IMR-90 (cell line): Measurements from ENCODE around the gene IFI27L1.

Source experiments
- POLR2A ChIP-seq: IDR thresholded peaks from 2 replicates; pipeline ENCODE4 v1.6.1; 2012; ENCODE audit warnings: mild to moderate bottlenecking, low read depth, low read length
- RAD21 ChIP-seq: IDR thresholded peaks from 2 replicates; pipeline ENCODE4 v1.6.1; 2012; ENCODE audit warnings: low read length, improper control_type of control experiment
- RCOR1 ChIP-seq: IDR thresholded peaks from 2 replicates; pipeline ENCODE4 v1.6.1; 2012; ENCODE audit warnings: mild to moderate bottlenecking, low read length, improper control_type of control experiment; ENCODE audit not compliant: insufficient replicate concordance
- TF ChIP-seq, protein P1 (sequence below): fragments of 150-350 bp; IDR thresholded peaks from 2 replicates; pipeline ENCODE4 v1.6.1; 2017; ENCODE audit warnings: mild to moderate bottlenecking, antibody characterized with exemption, low read length, low read depth
- TF ChIP-seq, protein P2 (sequence below): fragments of 150-350 bp; IDR thresholded peaks from 2 replicates; pipeline ENCODE4 v1.6.1; 2016; ENCODE audit warnings: low read depth, mild to moderate bottlenecking, low read length, moderate library complexity, borderline replicate concordance
- TF ChIP-seq, protein P3 (sequence below): conservative IDR thresholded peaks from 2 replicates; pipeline ENCODE4 v1.5.1; 2012; ENCODE audit warnings: mild to moderate bottlenecking, low read depth, low read length, improper control_type of control experiment

DNA sequence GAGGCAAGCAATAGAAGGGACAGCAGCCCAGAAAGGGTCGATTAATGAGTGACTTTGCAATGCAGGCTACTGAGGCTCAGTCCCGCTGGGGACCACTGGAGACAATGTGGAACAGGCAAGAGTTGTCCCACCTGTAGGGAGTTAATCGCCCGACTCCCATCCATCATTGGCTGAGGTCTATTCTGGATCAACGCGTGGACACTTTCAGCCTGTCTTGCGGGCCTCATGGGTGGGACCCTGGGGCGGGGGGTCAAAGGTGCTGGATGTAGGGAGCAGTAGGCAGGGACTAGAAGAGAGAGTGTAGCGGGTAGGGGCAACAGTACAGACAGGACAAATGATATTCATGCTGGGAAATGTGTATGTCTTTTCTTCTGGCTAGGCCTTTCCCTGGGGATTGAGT, 42.2 kb downstream of the IFI27L1 start:
- TF ChIP-seq, protein P1, sequence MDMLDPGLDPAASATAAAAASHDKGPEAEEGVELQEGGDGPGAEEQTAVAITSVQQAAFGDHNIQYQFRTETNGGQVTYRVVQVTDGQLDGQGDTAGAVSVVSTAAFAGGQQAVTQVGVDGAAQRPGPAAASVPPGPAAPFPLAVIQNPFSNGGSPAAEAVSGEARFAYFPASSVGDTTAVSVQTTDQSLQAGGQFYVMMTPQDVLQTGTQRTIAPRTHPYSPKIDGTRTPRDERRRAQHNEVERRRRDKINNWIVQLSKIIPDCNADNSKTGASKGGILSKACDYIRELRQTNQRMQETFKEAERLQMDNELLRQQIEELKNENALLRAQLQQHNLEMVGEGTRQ, result no peak
- no peak for TF ChIP-seq RCOR1
- TF ChIP-seq, protein P2, sequence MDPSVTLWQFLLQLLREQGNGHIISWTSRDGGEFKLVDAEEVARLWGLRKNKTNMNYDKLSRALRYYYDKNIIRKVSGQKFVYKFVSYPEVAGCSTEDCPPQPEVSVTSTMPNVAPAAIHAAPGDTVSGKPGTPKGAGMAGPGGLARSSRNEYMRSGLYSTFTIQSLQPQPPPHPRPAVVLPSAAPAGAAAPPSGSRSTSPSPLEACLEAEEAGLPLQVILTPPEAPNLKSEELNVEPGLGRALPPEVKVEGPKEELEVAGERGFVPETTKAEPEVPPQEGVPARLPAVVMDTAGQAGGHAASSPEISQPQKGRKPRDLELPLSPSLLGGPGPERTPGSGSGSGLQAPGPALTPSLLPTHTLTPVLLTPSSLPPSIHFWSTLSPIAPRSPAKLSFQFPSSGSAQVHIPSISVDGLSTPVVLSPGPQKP, result no peak
- TF ChIP-seq, protein P3, sequence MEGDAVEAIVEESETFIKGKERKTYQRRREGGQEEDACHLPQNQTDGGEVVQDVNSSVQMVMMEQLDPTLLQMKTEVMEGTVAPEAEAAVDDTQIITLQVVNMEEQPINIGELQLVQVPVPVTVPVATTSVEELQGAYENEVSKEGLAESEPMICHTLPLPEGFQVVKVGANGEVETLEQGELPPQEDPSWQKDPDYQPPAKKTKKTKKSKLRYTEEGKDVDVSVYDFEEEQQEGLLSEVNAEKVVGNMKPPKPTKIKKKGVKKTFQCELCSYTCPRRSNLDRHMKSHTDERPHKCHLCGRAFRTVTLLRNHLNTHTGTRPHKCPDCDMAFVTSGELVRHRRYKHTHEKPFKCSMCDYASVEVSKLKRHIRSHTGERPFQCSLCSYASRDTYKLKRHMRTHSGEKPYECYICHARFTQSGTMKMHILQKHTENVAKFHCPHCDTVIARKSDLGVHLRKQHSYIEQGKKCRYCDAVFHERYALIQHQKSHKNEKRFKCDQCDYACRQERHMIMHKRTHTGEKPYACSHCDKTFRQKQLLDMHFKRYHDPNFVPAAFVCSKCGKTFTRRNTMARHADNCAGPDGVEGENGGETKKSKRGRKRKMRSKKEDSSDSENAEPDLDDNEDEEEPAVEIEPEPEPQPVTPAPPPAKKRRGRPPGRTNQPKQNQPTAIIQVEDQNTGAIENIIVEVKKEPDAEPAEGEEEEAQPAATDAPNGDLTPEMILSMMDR, result no peak
- TF ChIP-seq POLR2A, result no peak
- no peak for TF ChIP-seq RAD21
